GM12801 (cell line): ENCODE results near the gene MMP20.

Experiments
- CTCF ChIP-seq: IDR thresholded peaks from one replicate; pipeline ENCODE4 v1.5.1; 2011; ENCODE audit warnings: control low read depth; ENCODE audit not compliant: insufficient read length; ENCODE audit errors: extremely low read depth

Gene MMP20

DNA sequence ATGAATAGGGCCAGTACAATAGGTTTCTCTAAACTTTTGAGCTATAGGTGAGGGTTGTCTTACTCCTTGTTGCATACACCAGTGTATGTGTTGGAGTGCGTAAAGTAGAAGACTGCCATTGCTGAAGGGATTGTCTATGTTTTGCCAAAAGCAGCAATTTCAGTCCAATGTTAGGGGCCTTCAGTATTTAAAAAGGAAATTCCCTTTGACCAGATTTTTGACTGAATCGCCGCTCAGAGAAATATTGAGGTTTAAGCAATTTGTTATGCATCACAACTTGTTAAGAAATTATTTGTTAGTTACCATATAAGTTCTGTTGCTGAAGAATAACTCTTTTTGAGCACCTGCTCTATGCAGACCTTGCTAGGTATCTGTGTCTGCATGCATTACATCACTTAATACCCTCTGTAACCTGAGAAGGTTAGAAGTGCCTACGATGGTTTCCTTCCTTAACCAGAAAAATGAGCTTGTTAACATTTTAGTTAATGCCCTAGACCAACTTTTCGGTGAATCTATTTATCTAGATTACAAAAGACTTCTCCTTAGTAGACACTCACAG lies 33.9 kb downstream of the MMP20 start:
- TF ChIP-seq CTCF: no peak

GRCh38 chr11:102590276-102591049 lies 34.7 kb downstream of the MMP20 start:
- TF ChIP-seq CTCF: no peak

- no peak for TF ChIP-seq CTCF
Observed at GRCh38 chr11:102589047-102589459, 36.1 kb downstream of the MMP20 start.

GRCh38 chr11:102587722-102588121 lies 37.4 kb downstream of the MMP20 start:
- TF ChIP-seq CTCF: no peak

DNA sequence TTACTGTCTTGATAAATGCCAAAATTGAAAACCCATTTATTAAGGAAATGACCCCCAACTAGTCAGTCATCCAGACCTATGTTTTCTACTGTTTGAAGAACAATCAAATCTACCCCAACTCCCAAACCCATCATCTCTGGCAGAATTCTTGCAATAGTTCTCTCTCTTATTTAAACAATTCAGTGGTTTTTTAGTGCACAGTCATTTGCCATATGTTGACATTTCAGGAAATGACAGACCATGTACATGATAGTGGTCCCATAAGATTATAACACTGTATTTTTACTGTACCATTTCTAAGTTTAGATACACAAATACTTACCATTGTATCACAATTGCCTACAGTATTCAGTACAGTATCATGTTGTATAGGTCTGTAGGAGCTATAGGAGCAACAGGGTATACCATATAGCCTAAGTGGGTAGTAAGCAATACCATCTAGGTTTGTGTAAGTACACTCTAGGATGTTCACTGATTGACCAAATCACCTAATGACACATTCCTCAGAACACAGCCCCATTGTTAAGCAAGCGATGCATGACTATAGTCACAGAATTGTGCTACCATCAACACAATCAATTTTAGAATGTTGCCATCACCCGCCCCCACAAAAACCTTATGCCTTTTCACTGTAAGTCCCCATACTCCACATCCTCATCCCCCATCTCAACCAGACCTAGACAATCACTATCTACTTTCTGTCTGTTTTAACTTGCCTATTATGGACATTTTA lies 41.8 kb downstream of the MMP20 start:
- TF ChIP-seq CTCF: no peak

GRCh38 chr11:102582140-102582539 lies 43.0 kb downstream of the MMP20 start:
- no peak for TF ChIP-seq CTCF

DNA sequence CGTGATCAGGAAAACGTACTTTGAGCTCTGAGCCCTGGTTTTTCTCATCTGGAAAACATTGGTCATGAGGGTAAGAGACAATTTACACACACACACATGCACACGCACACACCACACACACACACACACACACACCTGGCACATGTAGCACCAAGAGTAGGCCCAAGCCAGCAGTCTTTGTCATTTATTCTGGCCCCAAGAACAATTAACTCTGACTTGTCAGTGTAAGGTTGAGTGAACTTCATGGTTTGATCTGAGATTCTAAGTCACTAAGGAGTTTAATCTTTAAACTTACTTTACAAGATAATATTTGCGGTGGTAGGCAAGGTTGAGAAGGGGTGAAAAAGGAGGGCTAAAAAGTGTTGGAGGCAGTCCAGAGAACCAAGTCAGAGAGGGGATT lies 44.1 kb downstream of the MMP20 start:
- no peak for TF ChIP-seq CTCF
